Progenitor cell of endocrine pancreas (in vitro differentiated cells): ENCODE results near the gene P2RX7. TPM values are rescaled to one million over a fixed set of nuclear protein-coding genes. Genes with fewer than 3 reads are reported as not detected.

ENCODE experiments used
- DNase-seq: peaks from one replicate; pipeline ENCODE4 v3.0.0; 2021; ENCODE audit warnings: low spot score; ENCODE audit not compliant: unreplicated experiment
- H3K27ac Mint-ChIP-seq: 2 replicates; pipeline ENCODE4 v1.8.0; 2021; ENCODE audit warnings: mild to moderate bottlenecking, moderate library complexity, mixed read lengths
- H3K27me3 Mint-ChIP-seq: 2 replicates; pipeline ENCODE4 v1.8.0; 2021; ENCODE audit warnings: mixed read lengths
- H3K36me3 Mint-ChIP-seq: 2 replicates; pipeline ENCODE4 v1.8.0; 2022; ENCODE audit warnings: mixed read lengths; ENCODE audit not compliant: insufficient read depth
- H3K4me1 Mint-ChIP-seq: 2 replicates; pipeline ENCODE4 v1.8.0; 2021; ENCODE audit warnings: low read depth, mixed read lengths
- H3K4me3 Mint-ChIP-seq: 2 replicates; pipeline ENCODE4 v1.8.0; 2021; ENCODE audit warnings: low read depth, mild to moderate bottlenecking, moderate library complexity, mixed read lengths
- H3K9me3 Mint-ChIP-seq: 2 replicates; pipeline ENCODE4 v1.8.0; 2021; ENCODE audit warnings: low read depth, mixed read lengths
- total RNA-seq: library from RNA; stranded (reverse); gene quantifications from 2 replicates; pipeline ENCODE4 v1.2.1, GENCODE V29; 2021
- TF ChIP-seq, protein P1 (sequence below): fragments of 200-600 bp; sonication (generic); IDR thresholded peaks from one replicate; pipeline ENCODE4 v1.5.0; 2021; ENCODE audit warnings: antibody characterized with exemption, mild to moderate bottlenecking; ENCODE audit not compliant: unreplicated experiment

The P2RX7 gene
- total RNA-seq, 1 donor from 2014 or later, result not detected

DNA sequence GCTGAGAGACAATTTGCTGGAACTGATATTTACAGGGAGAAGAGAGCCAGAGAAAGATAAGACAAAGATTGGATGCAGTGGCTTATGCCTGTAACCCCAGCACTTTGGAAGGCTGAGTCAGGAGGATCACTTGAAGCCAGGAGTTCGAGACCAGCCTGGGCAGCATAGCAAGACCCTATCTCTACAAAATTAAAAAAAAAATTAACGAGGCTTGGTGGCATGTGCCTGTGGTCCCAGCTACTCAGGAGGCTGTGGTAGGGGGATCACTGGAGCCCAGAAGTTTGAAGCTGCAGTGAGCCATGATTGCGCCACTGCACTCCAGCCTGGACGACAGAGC is 2.9 kb upstream of the P2RX7 start:
- H3K9me3 Mint-ChIP-seq, result no peaks in the 10 kb centered on the region
- DNase-seq, result no peak
- no peak overlapping the region for H3K4me3 Mint-ChIP-seq
- TF ChIP-seq, protein P1, sequence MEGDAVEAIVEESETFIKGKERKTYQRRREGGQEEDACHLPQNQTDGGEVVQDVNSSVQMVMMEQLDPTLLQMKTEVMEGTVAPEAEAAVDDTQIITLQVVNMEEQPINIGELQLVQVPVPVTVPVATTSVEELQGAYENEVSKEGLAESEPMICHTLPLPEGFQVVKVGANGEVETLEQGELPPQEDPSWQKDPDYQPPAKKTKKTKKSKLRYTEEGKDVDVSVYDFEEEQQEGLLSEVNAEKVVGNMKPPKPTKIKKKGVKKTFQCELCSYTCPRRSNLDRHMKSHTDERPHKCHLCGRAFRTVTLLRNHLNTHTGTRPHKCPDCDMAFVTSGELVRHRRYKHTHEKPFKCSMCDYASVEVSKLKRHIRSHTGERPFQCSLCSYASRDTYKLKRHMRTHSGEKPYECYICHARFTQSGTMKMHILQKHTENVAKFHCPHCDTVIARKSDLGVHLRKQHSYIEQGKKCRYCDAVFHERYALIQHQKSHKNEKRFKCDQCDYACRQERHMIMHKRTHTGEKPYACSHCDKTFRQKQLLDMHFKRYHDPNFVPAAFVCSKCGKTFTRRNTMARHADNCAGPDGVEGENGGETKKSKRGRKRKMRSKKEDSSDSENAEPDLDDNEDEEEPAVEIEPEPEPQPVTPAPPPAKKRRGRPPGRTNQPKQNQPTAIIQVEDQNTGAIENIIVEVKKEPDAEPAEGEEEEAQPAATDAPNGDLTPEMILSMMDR, result no peak
- peaks cover 4% of the 10 kb centered on the region for H3K4me1 Mint-ChIP-seq
- H3K27ac Mint-ChIP-seq, result no peak overlapping the region
- peaks cover 71% of the 10 kb centered on the region for H3K27me3 Mint-ChIP-seq
- H3K36me3 Mint-ChIP-seq, result no peaks in the 10 kb centered on the region

DNA sequence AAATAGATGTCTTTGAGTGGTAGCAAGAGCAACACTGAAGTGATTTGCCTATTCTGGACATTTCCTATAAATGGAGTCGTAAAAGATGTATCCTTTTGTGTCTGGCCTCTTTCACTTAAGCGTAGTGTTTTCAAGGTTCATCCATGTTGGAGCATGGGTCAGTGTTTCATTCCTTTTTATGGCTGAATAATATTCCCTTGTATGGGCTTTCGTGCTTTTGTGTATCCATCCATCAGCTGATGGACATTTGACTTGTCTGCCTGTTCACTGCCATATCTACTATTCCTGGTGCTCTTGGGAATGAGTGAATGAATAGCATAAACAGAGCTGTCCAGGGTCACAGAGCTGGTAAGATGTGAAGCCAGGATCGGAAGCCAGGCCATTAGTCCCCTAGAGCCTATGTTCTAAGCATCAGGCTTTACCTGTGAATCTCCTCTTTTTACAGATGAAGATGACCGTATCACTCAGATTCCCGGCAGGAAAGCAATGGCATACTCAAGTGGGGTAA is 1.8 kb upstream of the P2RX7 start:
- Mint-ChIP-seq H3K4me3 (no peak overlapping the region), H3K9me3 (no peaks in the 10 kb centered on the region), H3K27ac (no peak overlapping the region), H3K4me1 (peaks cover 4% of the 10 kb centered on the region), H3K27me3 (peaks cover 69% of the 10 kb centered on the region), H3K36me3 (no peaks in the 10 kb centered on the region)
- DNase-seq, result no peak
- TF ChIP-seq, protein P1, result no peak

DNA sequence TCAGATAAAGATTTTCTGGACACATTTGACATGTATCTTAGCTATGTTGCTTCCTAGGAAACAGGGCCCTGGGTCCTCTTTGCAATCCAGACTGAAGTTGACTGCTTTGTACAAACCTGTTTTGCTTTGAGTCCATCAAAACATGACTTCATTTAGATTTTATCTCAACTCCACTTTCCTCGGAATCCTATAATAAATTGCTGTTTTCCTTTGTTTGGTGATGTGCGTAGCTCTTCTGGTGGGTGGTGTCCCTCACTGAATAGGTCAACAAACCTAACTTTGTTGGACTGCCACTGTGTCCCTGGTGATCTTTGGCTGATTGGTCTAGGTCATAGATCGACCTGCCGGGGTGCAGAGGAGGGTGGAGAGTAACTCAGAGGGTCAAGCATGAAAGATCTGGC is 735 bp upstream of the P2RX7 start:
- TF ChIP-seq, protein P1, result no peak
- DNase-seq, result no peak
- peaks cover 4% of the 10 kb centered on the region for H3K4me1 Mint-ChIP-seq
- H3K4me3 Mint-ChIP-seq, result no peak overlapping the region
- no peaks in the 10 kb centered on the region for H3K36me3 Mint-ChIP-seq
- H3K27me3 Mint-ChIP-seq, result peaks cover 59% of the 10 kb centered on the region
- H3K27ac Mint-ChIP-seq, result no peak overlapping the region
- H3K9me3 Mint-ChIP-seq, result no peaks in the 10 kb centered on the region

DNA sequence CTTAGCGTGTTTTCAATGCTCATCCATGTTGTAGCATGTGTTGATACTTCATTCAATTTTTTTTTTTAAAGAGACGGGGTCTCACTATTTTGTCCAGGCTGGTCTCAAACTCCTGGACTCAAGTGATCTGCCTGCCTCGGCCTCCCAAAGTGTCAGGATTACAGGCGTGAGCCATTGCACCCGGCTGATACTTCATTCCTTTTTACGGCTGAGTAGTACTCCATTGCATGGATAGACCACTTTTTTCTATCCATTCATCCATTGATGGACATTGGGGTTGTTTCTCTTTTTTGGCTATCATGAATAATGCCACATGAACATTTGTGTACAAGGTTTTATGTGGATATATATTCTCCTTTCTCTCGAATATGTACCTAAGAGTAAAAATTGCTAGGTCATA is 1.2 kb downstream of the P2RX7 start:
- peaks cover 4% of the 10 kb centered on the region for H3K4me1 Mint-ChIP-seq
- no peak for DNase-seq
- no peak overlapping the region for H3K27ac Mint-ChIP-seq
- H3K4me3 Mint-ChIP-seq, result no peak overlapping the region
- no peaks in the 10 kb centered on the region for H3K36me3 Mint-ChIP-seq
- H3K27me3 Mint-ChIP-seq, result peaks cover 53% of the 10 kb centered on the region
- TF ChIP-seq, protein P1, result no peak
- no peaks in the 10 kb centered on the region for H3K9me3 Mint-ChIP-seq

DNA sequence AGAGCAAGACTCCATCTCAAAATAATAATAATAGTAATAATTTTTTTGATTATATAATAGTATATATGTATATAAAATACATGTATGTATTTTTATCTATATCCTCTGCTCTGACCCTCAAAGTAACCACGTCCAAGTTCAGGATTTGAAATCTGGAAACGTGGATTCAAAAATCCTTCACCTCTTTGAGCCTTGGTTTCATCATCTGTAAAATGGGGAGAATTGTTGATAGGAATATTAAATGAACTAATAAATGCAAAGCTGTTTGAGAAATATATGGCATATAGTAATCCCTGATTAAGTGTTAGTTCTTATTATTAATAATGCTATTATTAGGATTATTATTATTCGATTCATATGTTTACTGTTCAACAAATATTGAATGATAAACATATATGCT is 2.6 kb downstream of the P2RX7 start:
- Mint-ChIP-seq H3K27me3 (peaks cover 42% of the 10 kb centered on the region), H3K36me3 (no peaks in the 10 kb centered on the region), H3K4me3 (no peak overlapping the region), H3K9me3 (no peaks in the 10 kb centered on the region), H3K4me1 (peaks cover 4% of the 10 kb centered on the region), H3K27ac (no peak overlapping the region)
- no peak for DNase-seq
- TF ChIP-seq, protein P1, result no peak
